GM12878 (cell line): ENCODE data around the gene CHST14.

Source experiments
- POLR2A ChIP-seq: IDR thresholded peaks from 2 replicates; pipeline ENCODE4 v1.6.1; 2011; ENCODE audit warnings: low read depth, mild to moderate bottlenecking, low read length
- POLR2AphosphoS5 ChIP-seq: IDR thresholded peaks from 2 replicates; pipeline ENCODE4 v1.6.1; 2011; ENCODE audit warnings: mild to moderate bottlenecking, low read length, inconsistent platforms
- RFX5 ChIP-seq: IDR thresholded peaks from 2 replicates; pipeline ENCODE4 v1.6.1; 2011; ENCODE audit warnings: low read depth, low read length, improper control_type of control experiment
- STAT1 ChIP-seq: fragments of 450-650 bp; conservative IDR thresholded peaks from 2 replicates; pipeline ENCODE4 v1.6.1; 2014; ENCODE audit warnings: antibody characterized with exemption, mild to moderate bottlenecking
- ZNF217 ChIP-seq: fragments of 450-650 bp; IDR thresholded peaks from 2 replicates; pipeline ENCODE4 v1.6.1; 2017; ENCODE audit warnings: antibody characterized with exemption, mild to moderate bottlenecking
- TF ChIP-seq, protein P1 (sequence below): IDR thresholded peaks from 2 replicates; pipeline ENCODE4 v1.6.1; 2012; ENCODE audit warnings: low read depth, low read length, improper control_type of control experiment

DNA sequence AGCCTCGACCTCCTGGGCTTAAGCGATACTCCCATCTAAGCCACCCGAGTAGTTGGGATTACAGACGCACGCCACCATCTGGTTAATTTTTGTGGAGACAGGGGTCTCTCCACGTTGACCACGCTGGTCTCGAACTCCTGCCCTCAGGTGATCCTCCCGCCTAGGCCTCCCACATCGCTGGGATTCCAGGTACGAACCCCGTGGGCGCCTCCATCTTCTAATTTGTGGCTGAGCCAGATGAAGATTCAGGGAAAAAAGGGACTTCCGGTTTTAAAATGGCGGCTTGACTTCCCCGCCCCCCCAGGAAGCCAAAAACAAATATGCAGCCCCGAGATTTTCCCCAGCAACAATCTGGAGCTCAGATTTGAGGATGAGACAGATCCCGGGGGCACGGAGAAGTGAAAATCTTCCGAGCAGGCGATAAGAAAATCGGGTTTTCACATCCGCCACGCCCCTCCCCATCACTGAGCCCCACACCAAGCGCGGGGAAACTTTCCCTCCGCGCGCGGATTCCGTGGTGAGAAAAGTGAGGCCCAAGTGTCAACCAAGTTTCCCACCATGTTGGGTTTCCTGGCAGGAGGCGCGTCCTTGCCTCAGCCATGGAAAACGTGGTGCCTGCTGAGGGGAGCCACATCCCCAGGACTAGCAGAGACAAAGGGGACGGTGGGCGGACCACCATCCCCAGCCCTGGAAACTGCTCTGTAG is 15.4 kb downstream of the CHST14 start:
- TF ChIP-seq RFX5 (no peak), ZNF217 (no peak), POLR2AphosphoS5 (no peak), POLR2A (no peak), STAT1 (no peak)
- TF ChIP-seq, protein P1, sequence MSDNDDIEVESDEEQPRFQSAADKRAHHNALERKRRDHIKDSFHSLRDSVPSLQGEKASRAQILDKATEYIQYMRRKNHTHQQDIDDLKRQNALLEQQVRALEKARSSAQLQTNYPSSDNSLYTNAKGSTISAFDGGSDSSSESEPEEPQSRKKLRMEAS: no peak
